OCI-M2 (cell line): ENCODE measurements around the gene UBE2F.

Experiments
- DNase-seq: peaks from one replicate; lab custom pipeline; 2025; ENCODE audit not compliant: unreplicated experiment; lab: John Stamatoyannopoulos, UW

The UBE2F gene

DNA sequence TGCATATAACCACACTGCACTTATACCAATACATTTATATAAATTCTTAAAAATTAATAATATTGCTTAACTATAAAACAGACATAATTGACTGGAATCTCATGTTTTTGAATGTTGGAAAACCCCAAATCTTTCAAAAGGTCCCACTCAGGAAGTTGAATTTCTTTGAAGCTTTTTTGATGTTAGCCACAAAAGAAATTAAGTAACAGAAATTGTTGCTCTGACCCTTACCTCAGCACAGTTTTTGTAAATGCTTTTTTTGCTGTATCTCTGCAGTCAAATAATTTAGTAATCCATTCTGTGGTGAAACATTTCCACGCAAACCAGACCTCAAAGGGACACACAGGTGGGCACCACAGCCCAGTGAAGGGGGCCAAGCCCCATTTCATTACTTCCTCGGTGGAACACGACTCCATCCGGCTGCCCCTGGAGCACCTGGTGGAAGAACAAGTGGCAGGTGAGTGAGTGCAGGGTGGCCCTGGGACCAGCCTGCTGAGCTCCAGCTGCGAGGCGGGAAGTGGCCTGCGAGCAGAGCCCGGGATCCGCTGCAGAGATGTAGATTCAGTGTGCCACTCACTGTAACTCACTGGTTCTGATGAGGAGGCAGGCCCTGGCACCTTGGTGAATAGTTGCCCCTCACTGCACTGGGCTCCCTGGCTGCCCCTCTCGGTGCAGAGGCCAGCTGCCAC, 102.4 kb downstream of the UBE2F start:
- no peak for DNase-seq

DNA sequence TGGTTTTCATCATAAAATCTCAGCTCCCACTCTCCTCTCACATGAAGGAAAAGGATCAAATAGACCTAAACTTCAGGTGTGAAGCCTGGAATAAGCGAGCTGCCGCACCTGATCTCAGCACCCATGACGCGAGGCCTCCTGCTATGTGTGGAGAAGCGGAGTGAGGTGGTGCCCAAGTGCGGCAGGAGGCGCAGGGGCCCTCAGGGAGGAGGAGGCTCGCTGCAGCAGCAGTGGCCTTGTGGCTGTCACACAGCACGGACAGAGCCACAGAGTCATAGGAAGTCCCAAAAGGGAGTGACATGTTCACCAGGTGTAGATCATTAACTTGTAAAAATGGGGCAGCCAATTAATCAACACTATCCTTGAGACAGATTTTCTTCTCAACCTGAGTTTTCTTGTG, 103.1 kb downstream of the UBE2F start:
- DNase-seq, result no peak

DNA sequence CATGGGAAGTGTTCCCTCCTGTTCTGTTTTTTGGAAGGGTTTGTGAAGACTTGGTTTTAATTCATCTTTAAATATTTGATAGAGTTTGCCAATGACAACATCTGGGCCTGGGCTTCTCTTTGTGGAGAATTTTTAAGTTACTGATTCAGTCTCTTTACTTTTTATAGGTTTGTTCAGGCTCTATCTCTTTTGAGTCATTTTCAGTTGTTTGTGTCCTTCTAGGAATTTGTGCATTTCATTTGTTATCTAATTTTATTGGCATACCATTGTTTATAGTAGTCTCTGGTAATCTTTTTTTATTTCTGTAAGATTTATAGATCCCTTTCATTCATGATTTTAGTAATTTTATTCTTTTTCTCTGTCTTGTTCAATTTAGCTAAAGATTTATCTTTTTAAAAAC, 108.6 kb downstream of the UBE2F start:
- DNase-seq, result no peak

DNA sequence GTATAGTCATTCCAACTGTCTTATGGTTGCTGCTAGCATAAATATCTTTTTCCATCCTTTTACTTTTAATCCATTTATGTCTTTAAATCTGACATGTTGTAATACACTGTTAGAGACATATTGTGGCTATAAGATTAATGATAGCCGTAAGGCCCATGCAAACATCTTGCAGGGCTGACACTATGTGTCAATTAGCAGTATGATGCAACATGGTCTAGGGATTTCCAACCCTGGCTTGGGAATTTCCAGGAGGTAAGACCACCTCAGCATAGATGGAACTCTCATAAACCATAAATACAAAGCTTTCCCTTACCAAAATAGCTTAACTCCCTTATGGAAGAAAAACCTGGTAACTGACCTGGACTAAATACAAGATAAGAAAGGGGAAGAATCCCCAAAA, 110.5 kb downstream of the UBE2F start:
- DNase-seq, result no peak

DNA sequence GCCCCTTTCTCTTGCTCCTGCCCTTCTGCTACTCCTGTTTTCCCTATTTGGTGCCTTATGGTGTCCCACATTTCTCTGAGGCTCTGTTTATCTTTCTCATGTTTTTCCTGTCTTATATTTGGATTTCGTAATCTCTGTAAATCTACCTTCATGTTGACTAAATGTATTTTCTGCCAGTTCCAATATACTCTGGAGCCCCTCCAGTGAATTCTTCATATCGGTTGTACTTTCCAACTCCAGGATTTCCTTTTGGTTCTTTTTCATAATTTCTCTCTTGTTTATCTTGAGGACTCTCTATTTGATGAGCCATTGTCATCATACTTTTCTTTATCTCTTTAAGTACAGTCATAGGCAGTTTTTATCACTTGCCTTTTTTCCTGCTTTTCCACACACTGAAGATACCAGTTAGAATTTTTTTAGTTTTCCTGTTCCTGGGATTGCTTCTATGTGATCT, 113.1 kb downstream of the UBE2F start:
- DNase-seq, result no peak

DNA sequence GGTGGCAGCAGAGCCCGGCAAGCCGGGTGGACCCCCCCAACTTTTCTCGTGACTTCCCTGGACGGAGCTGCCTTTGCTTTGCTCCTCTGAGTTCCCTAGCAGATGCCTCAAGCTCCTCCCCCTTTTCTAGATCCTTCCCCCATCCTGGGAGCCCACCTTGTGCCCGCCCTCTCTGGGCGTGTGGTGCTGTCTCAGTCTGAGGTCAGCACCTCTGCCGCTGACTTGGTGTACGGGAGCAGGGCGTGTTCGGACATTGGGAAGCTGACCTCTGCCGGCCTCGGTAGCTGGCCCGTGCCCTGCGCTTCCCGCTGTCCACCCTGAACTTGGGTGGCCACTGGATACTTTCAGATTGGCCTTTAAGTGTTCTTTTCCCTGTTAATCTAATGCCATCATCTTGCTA, 113.7 kb downstream of the UBE2F start:
- no peak for DNase-seq

DNA sequence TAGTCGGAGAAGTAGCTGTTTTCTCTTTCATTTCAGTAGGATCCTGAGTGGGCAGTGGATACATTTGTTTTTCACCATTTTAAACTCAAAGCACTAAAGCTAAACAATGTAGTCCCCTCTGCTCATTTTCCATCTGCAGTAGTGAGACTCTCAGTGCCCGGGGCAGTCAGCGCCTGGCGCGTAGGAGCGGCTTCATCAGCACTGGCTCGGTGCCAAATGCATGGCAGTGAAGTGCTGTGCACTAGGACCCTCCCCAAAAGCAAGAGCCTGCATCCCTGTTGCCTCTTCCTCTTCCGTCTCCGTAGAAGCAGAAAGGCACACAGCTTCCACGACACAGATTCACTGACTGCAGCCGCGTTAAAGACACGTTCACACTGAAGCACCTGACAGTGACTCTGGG, 114.3 kb downstream of the UBE2F start:
- DNase-seq, result no peak

DNA sequence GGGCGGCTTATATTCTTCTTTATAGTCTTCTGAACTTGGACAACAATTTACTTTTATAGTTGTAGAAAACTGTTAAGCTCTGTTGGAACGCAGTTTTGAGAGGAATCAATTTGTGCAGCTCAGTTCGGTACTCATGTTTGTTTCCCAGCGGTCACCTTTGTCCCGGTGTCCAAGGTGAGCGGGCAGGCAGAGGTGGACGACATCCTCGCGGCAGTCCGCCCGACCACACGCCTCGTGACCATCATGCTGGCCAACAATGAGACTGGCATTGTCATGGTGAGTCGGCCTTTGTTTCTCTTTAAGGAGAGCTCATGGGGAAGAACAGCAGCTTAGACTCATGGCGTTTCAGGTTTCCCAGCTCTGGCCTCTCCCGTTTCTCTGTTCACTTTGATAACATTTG, 114.7 kb downstream of the UBE2F start:
- no peak for DNase-seq

DNA sequence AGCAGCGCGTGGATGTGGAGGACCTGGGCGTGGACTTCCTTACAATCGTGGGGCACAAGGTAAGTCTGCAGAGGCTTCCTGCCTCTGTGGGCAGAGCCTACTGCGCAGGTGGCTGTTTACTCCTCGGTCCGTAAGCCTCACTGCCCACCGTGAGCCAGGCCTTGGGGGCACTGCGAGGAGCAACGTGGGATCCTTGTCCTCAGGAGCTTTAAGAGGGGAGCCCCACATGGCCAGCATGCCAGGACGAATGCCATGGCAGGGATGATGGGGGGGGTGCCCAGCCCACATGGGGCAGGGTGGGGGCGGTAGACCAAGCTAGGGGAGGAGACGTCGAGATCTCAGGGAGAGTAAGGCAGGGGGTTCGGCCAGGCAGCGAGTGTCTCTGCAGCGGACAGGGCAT, 115.3 kb downstream of the UBE2F start:
- DNase-seq, result no peak

DNA sequence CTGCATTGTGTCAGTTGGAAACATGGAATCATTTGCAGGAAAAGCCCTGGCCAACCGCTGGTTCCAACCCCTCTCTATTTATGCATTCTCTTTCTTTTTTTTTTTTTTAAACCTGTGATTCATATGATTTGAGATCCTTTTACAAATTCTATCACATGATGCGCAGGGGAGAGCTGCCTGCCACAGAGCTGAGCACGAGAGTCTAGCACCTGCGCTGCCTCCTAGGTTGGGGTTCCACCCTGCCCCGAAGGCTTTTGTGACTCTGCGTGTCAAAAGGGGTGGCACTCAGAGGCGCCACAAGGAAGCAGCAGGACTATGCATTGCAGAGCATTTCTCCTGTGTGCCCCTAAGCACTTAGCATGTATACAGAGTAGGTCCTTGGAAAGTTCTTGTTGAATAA, 116.0 kb downstream of the UBE2F start:
- DNase-seq, result no peak

DNA sequence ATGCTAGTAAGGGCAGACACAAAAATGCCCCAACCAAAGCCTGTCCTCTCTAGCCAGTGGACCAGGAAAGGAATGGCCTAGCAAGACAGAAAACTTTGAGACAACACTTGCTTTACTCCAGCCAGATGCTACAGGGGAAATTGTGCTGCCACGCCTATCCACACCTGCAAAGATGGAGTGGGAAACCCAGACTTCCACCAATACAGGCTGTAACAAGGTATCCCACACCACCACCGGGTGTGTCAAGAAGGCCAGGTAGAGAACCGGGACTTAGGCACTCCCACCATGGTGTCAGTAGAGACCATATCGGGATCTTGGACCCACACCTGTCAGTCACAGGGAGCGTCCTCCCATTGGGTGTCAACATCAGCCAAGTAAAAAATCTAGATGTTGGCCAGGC, 117.1 kb downstream of the UBE2F start:
- DNase-seq, result no peak

DNA sequence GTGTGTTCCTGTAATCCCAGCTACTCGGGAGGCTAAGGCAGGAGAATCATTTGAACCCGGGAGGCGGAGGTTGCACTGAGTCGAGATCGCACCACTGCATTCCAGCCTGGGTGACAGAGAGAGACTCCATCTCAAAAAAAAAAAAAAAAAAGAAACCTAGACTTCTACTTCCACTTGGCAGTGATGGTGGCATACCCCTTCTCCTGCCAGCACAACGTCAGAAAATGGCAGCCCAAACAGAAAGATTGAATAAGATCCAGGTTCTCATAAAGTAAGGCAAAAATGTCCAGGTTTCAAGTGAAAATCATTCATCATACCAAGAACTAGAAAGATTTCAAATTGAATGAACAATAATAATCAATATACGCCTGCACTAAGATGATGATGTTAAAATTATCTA, 117.9 kb downstream of the UBE2F start:
- DNase-seq, result no peak

DNA sequence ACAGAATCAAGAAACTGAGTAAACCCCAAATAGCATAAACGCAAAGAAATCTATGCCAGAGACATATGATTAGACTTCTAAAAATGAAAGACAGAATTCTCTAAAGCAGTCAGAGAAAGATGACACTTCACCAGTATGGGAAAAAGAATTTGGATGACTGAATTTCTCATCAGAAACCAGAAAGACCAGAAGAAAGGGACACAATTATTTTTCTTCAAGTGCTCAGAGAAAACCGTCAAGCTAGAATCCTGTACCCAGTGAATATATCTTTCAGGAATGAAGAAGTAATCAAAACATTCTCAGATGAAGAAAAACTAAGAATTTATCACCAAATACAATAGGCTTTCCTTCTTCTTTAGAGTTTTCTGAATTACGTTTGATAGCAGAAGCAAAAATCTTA, 119.1 kb downstream of the UBE2F start:
- DNase-seq, result no peak

DNA sequence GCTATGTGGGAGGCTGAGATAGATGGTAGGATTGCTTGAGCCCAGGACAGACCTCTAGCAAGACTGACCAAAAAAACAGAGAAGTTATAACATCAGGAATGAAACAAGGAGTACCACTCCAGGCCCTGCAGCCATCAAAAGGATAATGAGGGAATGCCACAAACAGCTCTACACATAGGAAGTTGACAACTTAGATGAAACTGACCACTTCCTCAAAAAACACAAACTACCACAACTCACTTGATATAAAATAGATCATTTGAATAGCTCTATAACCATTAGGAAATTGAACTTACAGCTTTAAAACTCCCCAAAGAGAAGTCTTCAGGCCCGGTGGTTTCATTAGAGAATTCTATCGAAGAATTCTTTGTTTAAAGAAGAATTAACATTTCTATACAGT, 120.4 kb downstream of the UBE2F start:
- no peak for DNase-seq

DNA sequence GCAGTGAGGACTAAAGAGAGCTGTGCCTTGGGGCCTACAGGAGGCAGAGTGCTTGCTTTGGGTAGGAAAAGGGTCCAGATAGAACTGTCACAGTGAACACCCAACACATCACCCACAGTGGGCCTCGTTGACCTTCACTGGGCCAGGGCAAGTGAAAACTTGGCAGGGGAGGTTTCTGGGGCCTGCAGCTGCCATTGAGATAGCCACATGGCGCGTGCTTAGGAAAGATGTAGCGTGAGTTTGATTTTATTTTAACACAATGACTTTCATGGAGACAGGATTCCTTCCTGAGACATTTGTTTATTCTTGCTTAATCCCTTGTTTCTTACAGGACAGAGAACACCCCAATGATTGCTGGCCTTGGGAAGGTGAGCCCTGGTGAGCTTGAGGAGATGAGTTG, 124.1 kb downstream of the UBE2F start:
- DNase-seq, result no peak

DNA sequence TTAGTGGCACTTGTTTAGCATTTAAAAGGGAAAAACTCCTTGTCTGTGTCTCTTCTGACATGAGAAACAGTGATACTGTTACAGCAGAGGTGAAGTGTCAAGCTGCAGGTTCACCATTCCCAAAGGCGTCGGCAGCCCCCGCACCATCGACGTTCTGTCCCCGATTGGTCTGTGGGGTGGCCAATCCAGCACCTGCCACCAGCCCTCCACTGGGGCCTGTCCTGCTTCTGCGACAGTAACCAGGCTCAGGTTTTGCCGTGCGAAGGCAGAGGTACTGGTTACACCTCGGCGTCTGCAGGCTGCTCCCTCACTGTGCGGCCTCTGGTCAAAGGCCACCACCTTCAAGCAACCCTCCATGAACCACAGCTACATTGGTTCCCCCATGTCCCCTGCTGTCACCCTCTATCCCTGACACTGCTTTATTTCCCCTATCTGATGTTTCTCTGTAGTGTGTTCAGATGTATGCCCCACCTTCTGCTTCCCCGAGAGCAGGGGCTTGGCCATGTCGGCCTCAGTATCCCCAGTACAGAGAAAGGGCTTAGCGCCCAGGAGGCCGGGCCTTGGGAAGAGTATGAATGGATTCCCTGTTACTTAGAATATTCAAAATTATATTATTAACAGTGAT, 124.7 kb downstream of the UBE2F start:
- no peak for DNase-seq
